ENCODE data around the gene USH1C.

- TF ChIP-seq POLR2A (IDR thresholded peaks at IDR 0.05; ENCODE audit: low read depth): no peak
- TF ChIP-seq CTCF (IDR thresholded peaks at IDR 0.05): no peak
These were observed 19.0 kb upstream of the USH1C start for GRCh38 chr11:17563231-17563646.
